ENCODE measurements around the gene DNHD1.
"Not testable (repeated sequence)": the region's sequence is repeated elsewhere in the genome, so short reads cannot be mapped to it uniquely, and the experiment has no call there.

Gene DNHD1

DNA sequence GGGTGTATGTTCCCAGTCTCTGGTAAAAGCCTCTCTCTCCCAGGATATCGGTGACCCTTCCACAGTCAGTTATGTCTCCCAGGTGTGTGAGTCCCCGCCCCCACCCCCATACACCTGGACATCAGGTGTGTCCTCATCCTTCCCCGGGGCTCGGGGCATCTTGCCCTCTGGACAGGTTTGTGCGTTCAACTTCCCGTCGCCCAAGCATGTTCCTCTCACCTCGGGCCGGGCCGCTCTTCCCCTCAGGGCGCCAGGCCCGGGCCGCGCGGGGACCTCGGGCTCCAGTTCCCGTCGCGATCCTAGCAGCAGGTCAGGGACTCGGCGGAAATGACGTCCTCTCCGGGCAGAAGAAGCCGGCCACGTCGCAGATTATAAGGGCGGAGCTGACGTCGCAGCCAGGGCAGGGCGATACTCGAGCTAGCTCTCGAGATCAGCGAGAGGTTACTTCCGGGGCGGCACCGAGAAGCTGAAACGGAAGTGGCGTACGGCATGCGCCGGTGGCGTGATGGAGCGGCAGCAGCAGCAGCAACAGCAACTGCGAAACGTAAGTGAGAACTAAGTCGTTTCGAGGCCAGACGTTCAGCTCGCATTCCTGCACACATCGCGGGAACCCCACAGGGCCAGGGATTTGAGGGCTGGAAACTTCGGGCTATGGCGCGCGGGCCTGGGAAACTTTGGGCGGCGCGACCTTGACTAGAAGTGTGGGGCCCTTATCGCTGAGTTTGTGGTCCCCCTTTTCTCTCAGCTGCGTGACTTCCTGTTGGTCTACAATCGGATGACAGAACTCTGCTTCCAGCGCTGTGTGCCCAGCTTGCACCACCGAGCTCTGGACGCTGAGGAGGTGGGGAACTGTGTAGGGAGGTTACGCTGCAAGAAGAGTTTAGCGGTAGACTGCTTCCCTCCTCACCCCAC, 15.8 kb upstream of the DNHD1 start, which contains the start of the genes ARFIP2 and TIMM10B:
TSS of gene ARFIP2 (minus strand) at position 320 of the 912 bp plus-strand sequence. CDS start 910 bp downstream, outside the sequence.
TSS of gene TIMM10B (plus strand) at position 490 of the 912 bp plus-strand sequence. CDS start at position 506, 16 bp downstream.
- peak; percentile 93 to 98 for DNase-seq (ENCODE audit: extremely low read depth in 1 of 2, low read depth in 1 of 2)

- no peak for DNase-seq (ENCODE audit: extremely low read depth in 1 of 2, low read depth in 1 of 2)
Measured at GRCh38 chr11:6481924-6482275, 15.2 kb upstream of the DNHD1 start.

- no peak for DNase-seq (ENCODE audit: extremely low read depth in 1 of 2, low read depth in 1 of 2)
Measured at GRCh38 chr11:6482441-6482840, 14.6 kb upstream of the DNHD1 start.

DNA sequence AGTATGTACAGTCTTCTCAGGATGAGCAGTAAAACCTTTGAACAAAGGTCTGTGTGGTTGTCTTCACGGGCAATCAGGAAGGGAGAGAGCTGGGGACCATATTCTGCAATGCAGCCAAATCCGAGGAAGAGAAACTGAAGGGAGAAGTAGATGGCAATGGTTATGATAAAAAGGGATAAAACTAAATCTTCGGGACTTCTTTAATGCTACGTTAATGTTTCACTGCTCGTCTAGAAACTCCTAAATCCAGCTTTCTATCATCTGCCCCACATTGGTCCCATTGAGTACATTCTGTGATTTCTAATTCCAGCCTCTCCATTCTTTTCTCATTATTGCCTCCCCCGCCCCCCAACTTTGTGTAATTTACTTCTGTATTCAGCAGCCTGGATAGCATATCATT, 14.1 kb upstream of the DNHD1 start:
- DNase-seq (ENCODE audit: extremely low read depth in 1 of 2, low read depth in 1 of 2), result no peak

DNA sequence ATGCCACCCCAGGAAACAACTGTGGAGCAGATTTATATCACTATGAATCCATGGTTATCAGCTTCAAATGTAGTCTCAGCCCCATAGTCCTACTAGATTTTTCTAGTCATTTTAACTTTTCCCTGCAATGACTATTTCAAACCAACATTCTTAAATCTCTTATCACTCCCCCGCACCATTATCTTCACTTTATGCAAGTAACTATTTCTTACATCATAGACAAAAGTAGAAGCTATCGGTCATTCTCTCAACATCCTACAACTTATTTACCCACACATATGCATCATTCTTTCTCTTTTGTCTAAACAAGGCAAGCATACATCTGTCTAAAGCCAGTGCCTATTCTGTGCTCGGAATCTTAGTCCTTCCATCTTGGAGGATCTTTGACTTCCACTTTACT, 11.4 kb upstream of the DNHD1 start:
- DNase-seq (ENCODE audit: extremely low read depth in 1 of 2, low read depth in 1 of 2), result no peak

- no peak for DNase-seq (ENCODE audit: extremely low read depth in 1 of 2, low read depth in 1 of 2)
Measured at GRCh38 chr11:6486256-6486655, 10.8 kb upstream of the DNHD1 start.

DNA sequence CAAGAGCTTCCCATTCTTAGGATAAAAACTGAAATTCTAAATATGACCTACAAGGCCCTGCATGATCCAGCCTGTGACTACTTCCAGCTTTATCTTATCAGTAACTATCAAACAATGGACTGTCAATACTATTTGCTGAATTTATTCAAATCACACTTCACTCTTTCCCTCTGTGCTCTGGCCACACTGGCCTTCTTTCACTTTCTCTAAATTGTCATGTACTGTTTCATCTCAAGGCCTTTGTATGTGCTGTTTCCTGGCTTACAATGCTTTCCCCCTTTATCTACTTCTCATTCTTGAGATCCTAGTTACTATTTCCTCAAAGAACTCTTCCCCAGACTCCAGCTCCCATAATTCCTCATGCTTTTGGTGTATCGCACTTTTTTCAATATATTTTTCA, 10.1 kb upstream of the DNHD1 start:
- DNase-seq (ENCODE audit: extremely low read depth in 1 of 2, low read depth in 1 of 2), result no peak

- no peak for DNase-seq (ENCODE audit: extremely low read depth in 1 of 2, low read depth in 1 of 2)
Measured at GRCh38 chr11:6488342-6488741, 8.7 kb upstream of the DNHD1 start.

DNA sequence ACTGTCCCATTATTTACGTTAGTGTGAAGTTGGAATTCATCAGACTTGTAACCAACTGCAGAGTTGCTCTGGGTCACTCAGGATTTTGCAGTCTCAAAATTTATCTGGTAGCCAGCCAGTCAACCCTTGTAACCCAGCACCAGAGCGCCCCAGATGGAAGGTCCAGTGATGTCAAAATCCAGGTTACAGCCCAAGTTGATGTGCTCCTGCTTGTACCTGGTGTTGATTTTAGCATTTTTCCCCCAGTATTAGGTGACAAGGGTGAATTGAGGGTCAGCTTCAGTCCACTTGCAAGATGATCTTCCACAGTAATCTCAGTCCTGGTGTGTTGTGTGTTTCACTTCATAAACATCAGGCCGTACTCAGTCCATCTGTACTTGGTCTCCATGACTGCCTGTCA, 8.3 kb upstream of the DNHD1 start:
- no peak for DNase-seq (ENCODE audit: extremely low read depth in 1 of 2, low read depth in 1 of 2)

DNA sequence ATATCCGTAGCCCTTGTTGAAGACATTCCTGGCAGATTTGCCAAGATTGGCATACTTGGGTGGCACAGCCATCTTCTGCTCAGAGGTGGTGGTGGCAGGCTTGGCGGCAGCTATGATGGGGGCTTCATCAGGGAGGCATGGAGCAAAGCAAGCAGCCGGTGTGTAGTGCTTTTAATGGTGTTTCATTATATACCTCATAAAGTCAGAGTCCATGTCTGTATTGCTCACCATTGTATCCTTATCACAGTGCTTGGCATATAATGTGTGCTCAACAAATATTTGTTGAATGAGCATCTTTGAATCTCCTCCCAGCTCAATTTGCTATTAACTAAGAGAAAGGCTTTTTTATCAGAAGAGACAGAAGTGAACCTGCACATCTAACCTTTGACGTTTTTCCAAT, 7.8 kb upstream of the DNHD1 start:
- DNase-seq (ENCODE audit: extremely low read depth in 1 of 2, low read depth in 1 of 2), result no peak

GRCh38 chr11:6498121-6498520, 1.0 kb downstream of the DNHD1 start:
- no peak for DNase-seq (ENCODE audit: extremely low read depth in 1 of 2, low read depth in 1 of 2)

DNA sequence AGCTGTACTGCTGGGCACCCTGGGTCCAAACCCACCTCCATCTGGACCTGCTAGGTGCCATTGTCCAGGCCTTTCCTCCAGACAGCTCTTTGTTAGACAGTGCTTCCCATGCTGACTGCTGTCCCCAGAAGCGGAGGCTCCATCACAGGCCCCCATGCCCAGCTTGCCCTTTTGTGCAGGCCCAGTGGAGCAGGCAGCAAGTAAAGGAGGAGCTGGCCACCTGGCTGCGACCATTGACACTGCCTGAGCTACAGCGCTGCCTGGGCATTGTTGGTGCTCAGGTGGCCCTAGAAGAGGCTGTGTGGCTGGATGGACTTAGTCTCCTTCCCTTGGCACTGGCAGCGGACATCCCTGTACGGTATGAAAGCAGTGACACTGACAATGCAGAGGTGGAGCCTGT, 1.5 kb downstream of the DNHD1 start:
- no peak for DNase-seq (ENCODE audit: extremely low read depth in 1 of 2, low read depth in 1 of 2)

DNA sequence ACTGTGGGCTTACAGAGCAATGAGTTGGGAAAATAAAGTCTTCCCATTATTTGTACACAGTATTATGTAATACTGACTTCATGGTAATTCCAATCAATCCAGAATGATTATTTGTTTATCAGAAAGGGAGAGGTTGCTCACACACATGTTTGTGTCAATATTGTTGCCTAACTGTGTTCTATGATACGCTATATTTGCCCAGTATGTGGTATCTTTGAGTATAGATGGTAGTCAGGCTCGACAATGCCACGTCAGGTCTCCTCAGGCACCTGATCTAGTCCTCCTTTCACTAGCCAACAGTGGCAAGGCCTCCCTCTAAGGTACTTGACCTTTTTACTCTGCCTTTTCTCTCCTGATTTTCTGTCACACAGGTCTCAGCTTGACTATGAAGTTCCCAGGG, 5.3 kb downstream of the DNHD1 start:
- DNase-seq (ENCODE audit: extremely low read depth in 1 of 2, low read depth in 1 of 2), result no peak

- DNase-seq (ENCODE audit: extremely low read depth in 1 of 2, low read depth in 1 of 2), result no peak
Measured at GRCh38 chr11:6504166-6504565, 7.1 kb downstream of the DNHD1 start.

GRCh38 chr11:6505577-6506240, 8.6 kb downstream of the DNHD1 start:
- DNase-seq (ENCODE audit: extremely low read depth in 1 of 2, low read depth in 1 of 2), result no peak

- DNase-seq (ENCODE audit: extremely low read depth in 1 of 2, low read depth in 1 of 2), result no peak
Measured at GRCh38 chr11:6516865-6517264, 19.8 kb downstream of the DNHD1 start.

GRCh38 chr11:6520265-6520664, 23.2 kb downstream of the DNHD1 start:
- DNase-seq (ENCODE audit: extremely low read depth in 1 of 2, low read depth in 1 of 2), result no peak

DNA sequence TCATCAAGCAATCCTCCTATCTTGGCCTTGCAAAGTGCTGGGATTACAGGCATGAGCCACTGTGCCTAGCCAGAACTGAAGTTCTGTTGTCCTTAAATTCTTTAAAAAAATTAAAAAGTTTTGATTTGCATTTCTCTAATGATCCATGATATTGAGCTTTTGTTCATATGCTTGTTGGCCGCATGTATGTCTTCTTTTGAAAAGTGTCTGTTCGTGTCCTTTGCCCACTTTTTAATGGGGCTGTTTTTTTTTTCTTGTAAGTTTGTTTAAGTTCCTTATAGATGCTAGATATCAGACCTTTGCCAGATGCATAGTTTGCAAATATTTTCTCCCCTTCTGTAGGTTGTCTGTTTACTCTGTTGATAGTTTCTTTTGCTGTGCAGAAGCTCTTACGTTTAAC, 24.9 kb downstream of the DNHD1 start:
- DNase-seq (ENCODE audit: extremely low read depth in 1 of 2, low read depth in 1 of 2), result not testable (repeated sequence)

DNA sequence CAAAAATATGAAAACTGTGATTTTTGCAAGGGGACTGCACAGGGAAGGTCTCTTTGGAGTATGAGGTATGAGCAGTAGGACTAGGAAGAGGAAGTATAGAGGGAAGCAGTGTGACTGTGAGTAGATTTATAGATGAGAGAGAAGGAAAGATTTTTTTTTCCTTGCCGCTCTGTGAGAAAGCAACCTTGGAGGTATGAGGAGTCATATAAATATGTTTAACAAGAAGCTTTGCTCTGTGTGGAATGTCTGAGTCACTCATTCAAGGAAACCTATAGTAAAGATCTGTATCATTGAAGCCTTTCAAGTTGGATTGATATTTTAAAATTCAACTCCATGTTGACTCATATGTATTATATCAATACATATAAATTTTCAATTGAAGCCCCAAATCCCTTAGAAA, 26.2 kb downstream of the DNHD1 start:
- no peak for DNase-seq (ENCODE audit: extremely low read depth in 1 of 2, low read depth in 1 of 2)

DNA sequence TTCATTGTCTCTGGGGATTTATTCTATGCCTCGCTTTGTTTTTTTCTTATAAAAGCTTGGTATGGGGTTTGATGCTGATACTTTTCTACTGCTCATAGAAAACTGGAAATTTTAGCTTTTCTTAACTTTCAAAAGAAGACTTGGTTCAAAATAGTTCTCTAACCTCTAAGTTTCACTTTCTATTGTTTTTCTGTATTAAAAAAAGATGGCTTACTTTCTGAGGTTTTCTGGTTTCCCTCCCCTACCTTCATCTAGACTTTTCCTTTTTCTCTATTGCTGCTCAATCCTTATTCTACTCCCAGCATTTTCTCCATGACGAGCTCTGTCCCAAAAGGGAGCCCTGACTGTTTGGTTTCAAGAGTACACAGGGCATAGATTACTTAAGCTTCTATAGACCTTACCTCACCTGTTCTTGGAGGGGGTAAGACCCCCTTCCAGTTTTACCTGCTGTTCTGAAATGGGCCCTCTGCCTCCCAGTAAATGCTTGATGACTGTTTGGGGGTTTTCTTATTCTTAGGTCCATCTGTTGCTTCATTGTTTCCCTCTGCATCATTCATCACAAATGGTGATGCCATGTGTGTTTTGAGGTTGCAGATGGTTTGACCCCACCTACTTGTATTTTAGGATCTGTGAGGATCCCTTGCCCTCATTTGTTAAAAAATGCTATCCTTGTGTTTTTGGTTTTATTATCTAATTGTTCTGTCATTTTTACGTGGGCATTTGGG, 29.5 kb downstream of the DNHD1 start:
- DNase-seq (ENCODE audit: extremely low read depth in 1 of 2, low read depth in 1 of 2), result no peak

GRCh38 chr11:6529266-6529665, 32.2 kb downstream of the DNHD1 start:
- no peak for DNase-seq (ENCODE audit: extremely low read depth in 1 of 2, low read depth in 1 of 2)
